BJ (cell line): ENCODE measurements around the gene FOXN1. TPM values are rescaled to one million over a fixed set of nuclear protein-coding genes. Genes with fewer than 3 reads are reported as not detected.

ENCODE experiments used
- CTCF ChIA-PET: fragments of 350-600 bp; formaldehyde crosslinking; extraction: SDS; loops from one replicate; lab custom pipeline; 2021; ENCODE audit warnings: antibody characterized with exemption, inconsistent platforms; lab: Yijun Ruan, JAX
- POLR2A ChIA-PET: fragments of 300-600 bp; sonication (Branson Sonifier 250); formaldehyde crosslinking; extraction: SDS; loops from one replicate; lab custom pipeline; 2021; ENCODE audit warnings: antibody characterized with exemption; lab: Charles Lee
- DNase-seq: peaks from one replicate; pipeline ENCODE4 v3.0.0-alpha.2; 2011; ENCODE audit warnings: low read depth
- H3K27me3 ChIP-seq: 2 replicates; pipeline ENCODE4 v1.6.0; 2011; ENCODE audit warnings: low read length; ENCODE audit not compliant: control insufficient read depth, insufficient read depth
- H3K36me3 ChIP-seq: 2 replicates; pipeline ENCODE4 v1.5.1; 2011; ENCODE audit warnings: low read length; ENCODE audit not compliant: control insufficient read depth, insufficient read depth
- H3K4me3 ChIP-seq: 2 replicates; pipeline ENCODE4 v1.5.1; 2011; ENCODE audit warnings: low read depth, mild to moderate bottlenecking, control low read depth, low read length
- polyA plus RNA-seq: library from polyadenylated mRNA; depleted of rRNA; stranded (reverse); fragments of >200 nt; gene quantifications from 2 replicates; pipeline ENCODE4 v1.2.3, GENCODE V29; 2011
- TF ChIP-seq, protein P1 (sequence below): IDR thresholded peaks from 2 replicates; pipeline ENCODE4 v1.5.1; 2011; ENCODE audit warnings: low read depth, mild to moderate bottlenecking, control low read depth, inconsistent platforms, low read length, moderate library complexity; ENCODE audit not compliant: insufficient read depth

FOXN1 gene
- polyA plus RNA-seq, 1 experiment = not detected

DNA sequence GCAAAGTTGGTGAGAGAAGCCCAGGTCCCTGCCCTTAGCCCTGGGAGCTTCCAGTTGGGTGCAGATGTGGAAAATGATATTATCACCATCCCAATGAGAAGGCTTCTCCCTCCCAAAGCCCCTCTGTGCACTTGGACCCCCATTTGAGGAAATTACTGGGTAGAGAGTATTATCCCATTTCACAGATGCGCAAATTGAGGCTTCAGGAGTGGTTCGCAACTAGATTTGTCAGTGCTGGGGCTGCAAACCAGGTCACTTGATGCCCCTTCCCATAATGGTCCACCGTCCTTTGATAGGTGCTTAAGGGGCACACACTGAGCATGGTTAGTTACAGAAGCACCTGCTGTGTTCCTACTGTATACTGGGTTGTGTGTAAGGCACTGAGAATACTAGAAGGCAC is 14.3 kb upstream of the FOXN1 start:
- ChIA-PET CTCF (interaction anchor here (3.2 to 9.8 kb wide), 3 partner anchors 46 to 120 kb away, joined by 20 to 155 read pairs (median 45); no protein-coding TSS in a partner anchor), POLR2A (interaction anchor here (0.6 kb wide), 1 partner anchor 143 kb away, joined by 6 read pairs; no protein-coding TSS in a partner anchor)
- H3K36me3 ChIP-seq = no peaks in the 10 kb centered on the region
- no peak overlapping the region for H3K4me3 ChIP-seq
- H3K27me3 ChIP-seq = peaks cover 19% of the 10 kb centered on the region
- no peak for DNase-seq
- TF ChIP-seq, protein P1, sequence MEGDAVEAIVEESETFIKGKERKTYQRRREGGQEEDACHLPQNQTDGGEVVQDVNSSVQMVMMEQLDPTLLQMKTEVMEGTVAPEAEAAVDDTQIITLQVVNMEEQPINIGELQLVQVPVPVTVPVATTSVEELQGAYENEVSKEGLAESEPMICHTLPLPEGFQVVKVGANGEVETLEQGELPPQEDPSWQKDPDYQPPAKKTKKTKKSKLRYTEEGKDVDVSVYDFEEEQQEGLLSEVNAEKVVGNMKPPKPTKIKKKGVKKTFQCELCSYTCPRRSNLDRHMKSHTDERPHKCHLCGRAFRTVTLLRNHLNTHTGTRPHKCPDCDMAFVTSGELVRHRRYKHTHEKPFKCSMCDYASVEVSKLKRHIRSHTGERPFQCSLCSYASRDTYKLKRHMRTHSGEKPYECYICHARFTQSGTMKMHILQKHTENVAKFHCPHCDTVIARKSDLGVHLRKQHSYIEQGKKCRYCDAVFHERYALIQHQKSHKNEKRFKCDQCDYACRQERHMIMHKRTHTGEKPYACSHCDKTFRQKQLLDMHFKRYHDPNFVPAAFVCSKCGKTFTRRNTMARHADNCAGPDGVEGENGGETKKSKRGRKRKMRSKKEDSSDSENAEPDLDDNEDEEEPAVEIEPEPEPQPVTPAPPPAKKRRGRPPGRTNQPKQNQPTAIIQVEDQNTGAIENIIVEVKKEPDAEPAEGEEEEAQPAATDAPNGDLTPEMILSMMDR = no peak

DNA sequence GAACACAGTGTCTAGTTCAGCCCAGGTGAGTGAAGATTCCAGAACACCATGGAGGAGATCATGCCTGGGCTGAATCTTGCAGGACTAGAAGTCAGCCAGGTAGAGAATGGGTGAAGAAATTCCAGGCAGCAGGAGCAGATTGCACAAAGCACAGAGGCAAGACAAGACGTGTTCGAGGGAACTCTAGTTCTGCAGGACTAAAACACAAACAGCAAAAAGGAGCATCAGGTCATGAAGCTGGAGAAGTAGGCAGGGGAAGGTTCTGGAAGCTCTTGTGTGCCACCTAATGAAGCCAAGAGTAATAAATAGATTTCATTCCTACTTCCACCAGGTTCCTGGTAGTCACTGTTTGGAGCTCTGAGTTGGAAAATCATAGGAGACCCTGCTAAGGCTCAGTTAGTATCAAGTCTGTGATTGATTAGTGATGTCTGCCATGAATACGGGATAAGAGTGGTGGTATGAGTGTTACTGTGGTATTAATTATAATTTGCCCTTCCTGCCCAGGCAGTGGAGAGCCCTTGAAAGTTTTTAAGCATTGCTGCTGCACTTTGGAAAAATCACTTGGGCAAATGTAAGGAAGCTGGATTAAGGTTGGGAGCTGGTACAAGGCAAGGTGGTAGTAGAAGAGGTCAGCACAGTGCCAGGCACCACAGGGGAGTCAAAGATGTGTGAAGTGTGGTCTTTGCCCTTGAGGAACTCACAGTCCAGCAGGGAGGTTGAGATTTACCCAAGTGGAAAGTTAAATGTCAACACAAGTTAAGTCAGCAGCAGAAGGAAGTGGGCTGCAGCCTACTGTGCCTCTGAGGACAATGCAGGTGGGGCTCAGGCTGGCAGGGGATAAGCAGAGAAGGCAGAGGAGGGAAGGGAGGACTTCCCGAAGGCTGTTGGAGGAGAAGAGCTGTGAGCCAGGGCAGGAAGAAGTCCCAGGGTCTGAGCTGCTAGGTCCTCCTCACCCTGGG is 13.5 kb upstream of the FOXN1 start:
- H3K27me3 ChIP-seq = peaks cover 18% of the 10 kb centered on the region
- TF ChIP-seq, protein P1 = no peak
- no peaks in the 10 kb centered on the region for H3K36me3 ChIP-seq
- no peak for DNase-seq
- CTCF ChIA-PET = interaction anchor here (1.1 to 9.8 kb wide), 6 partner anchors 7 to 119 kb away, joined by 3 to 155 read pairs (median 34); partner anchors contain the start of gene FOXN1
- H3K4me3 ChIP-seq = no peak overlapping the region
- POLR2A ChIA-PET = no interaction called here

DNA sequence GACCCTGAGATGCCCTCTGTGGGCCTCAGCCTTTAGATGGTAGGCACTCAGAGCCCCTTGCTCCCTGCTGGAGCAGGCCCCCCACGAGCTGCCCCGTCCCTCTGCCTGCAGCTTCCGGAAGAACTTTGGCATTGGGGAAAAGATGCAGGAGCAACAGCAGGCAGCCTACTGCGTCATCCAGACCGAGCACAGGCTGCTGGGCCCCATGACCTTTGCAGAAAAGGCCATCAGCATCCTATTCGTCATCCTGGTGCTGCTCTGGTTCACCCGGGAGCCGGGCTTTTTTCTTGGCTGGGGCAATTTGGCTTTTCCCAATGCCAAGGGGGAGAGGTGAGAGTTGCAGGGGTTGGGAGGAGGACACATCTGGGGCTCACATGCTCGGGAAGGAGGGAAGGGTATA is 12.7 kb upstream of the FOXN1 start:
- no peaks in the 10 kb centered on the region for H3K36me3 ChIP-seq
- no peak for DNase-seq
- H3K27me3 ChIP-seq = peaks cover 16% of the 10 kb centered on the region
- ChIA-PET CTCF (interaction anchor here (1.1 to 9.8 kb wide), 6 partner anchors 8 to 118 kb away, joined by 3 to 155 read pairs (median 34); partner anchors contain the start of gene FOXN1), POLR2A (no interaction called here)
- TF ChIP-seq, protein P1 = no peak
- no peak overlapping the region for H3K4me3 ChIP-seq

DNA sequence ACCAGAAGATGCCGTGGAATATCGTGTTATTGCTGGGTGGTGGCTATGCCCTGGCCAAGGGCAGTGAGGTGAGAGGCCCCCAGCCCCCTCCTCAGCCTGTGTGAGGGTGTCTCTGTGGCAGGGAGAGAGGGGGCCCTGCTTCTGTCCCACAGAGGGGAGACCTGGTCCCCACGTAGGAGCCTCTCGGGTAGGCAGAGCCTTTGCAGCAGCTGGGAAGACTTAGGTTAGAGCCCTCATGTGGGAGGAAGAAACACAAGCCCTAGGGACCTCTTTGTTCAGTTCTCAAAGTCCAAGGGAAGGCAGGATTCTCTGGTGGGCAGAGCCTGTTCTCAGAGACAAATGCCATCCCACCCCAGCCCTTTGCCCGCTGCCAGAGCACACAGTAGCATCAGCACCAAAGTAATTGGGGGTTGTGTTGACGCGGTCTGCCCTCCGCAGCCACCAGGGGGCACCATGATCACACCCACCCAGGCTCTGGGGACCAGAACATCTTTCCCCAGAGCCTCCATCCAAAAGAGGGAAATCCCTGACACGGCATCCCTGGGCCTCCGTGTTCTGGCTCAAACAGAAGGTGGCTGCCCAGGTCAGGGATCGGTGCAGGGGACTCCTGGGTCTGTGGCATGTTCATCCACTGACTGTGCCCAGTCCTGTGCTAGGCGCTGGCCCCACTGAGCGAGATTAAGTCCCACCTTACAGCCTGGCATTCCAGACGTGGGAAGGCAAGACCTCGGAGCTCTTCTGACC is 11.5 kb upstream of the FOXN1 start:
- no peaks in the 10 kb centered on the region for H3K36me3 ChIP-seq
- H3K4me3 ChIP-seq = no peak overlapping the region
- ChIA-PET POLR2A (no interaction called here), CTCF (interaction anchor here (0.6 to 9.8 kb wide), 15 partner anchors 9 to 175 kb away, joined by 3 to 155 read pairs (median 5); partner anchors contain the start of genes FOXN1, PIGS and RSKR)
- H3K27me3 ChIP-seq = peaks cover 15% of the 10 kb centered on the region
- DNase-seq = no peak
- TF ChIP-seq, protein P1 = peak; percentile 93
